HepG2 (cell line): ENCODE results near the gene CMIP. TPM values are rescaled to one million over a fixed set of nuclear protein-coding genes. Genes with fewer than 3 reads are reported as not detected.
A peak's percentile ranks its signal among the peaks of the same experiment; 100 is the strongest.

Source experiments
- AKAP8 ChIP-seq: sonication (generic); formaldehyde crosslinking; IDR thresholded peaks from 2 replicates; pipeline ENCODE4 v1.5.1; 2020; ENCODE audit warnings: mild to moderate bottlenecking, missing genetic modification reagents
- CREB1 ChIP-seq, 2 experiments: fragments of 450-650 bp in 1 of 2; IDR thresholded peaks; 2 replicates each; pipeline ENCODE4 v1.6.1; 2016 to 2017; ENCODE audit warnings: control low read depth in 1 of 2, mild to moderate bottlenecking in 1 of 2, missing compliant biosample characterization in 1 of 2, missing genetic modification characterization in 1 of 2
- HMG20B ChIP-seq: conservative IDR thresholded peaks from 2 replicates; pipeline ENCODE4 v1.6.1; 2016; ENCODE audit warnings: missing genetic modification reagents, missing compliant biosample characterization
- NRL ChIP-seq: sonication (generic); formaldehyde crosslinking; IDR thresholded peaks from 2 replicates; pipeline ENCODE4 v1.5.0; 2020; ENCODE audit warnings: missing genetic modification reagents, mild to moderate bottlenecking, moderate library complexity, borderline replicate concordance
- RXRB ChIP-seq: IDR thresholded peaks from 2 replicates; pipeline ENCODE4 v1.6.1; 2016; ENCODE audit warnings: borderline replicate concordance, missing genetic modification reagents, missing compliant biosample characterization
- SNAI1 ChIP-seq: sonication (generic); formaldehyde crosslinking; IDR thresholded peaks from 2 replicates; pipeline ENCODE4 v1.5.0; 2020; ENCODE audit warnings: mild to moderate bottlenecking, missing genetic modification reagents, borderline replicate concordance
- SRSF9 ChIP-seq: fragments of 200-400 bp; formaldehyde crosslinking; IDR thresholded peaks from 2 replicates; pipeline ENCODE4 v1.6.1; 2018; ENCODE audit warnings: borderline replicate concordance, mild to moderate bottlenecking, low read depth, low read length; ENCODE audit not compliant: insufficient read depth, poor library complexity, severe bottlenecking
- SUZ12 ChIP-seq: fragments of 150-350 bp; IDR thresholded peaks from 2 replicates; pipeline ENCODE4 v1.6.1; 2014; ENCODE audit warnings: low read depth, low read length
- ZBTB3 ChIP-seq: sonication (generic); formaldehyde crosslinking; IDR thresholded peaks from 2 replicates; pipeline ENCODE4 v1.4.0; 2020; ENCODE audit warnings: low read depth, mild to moderate bottlenecking, moderate library complexity, missing genetic modification reagents, borderline replicate concordance
- ZC3H13 ChIP-seq: sonication (generic); formaldehyde crosslinking; IDR thresholded peaks from 2 replicates; pipeline ENCODE4 v1.8.1; 2023; ENCODE audit warnings: mild to moderate bottlenecking, missing genetic modification reagents, moderate library complexity
- ZC3H4 ChIP-seq: sonication (generic); formaldehyde crosslinking; IDR thresholded peaks from 2 replicates; pipeline ENCODE4 v1.4.0; 2020; ENCODE audit warnings: missing genetic modification reagents, borderline replicate concordance
- ZFP82 ChIP-seq: sonication (generic); formaldehyde crosslinking; IDR thresholded peaks from 2 replicates; pipeline ENCODE4 v1.5.1; 2020; ENCODE audit warnings: mild to moderate bottlenecking, missing genetic modification reagents, borderline replicate concordance
- ZNF101 ChIP-seq: sonication (generic); formaldehyde crosslinking; IDR thresholded peaks from 2 replicates; pipeline ENCODE4 v1.4.0; 2020; ENCODE audit warnings: mild to moderate bottlenecking, low read depth, missing genetic modification reagents, borderline replicate concordance
- ZNF234 ChIP-seq: sonication (generic); formaldehyde crosslinking; conservative IDR thresholded peaks from 2 replicates; pipeline ENCODE4 v1.5.1; 2020; ENCODE audit warnings: mild to moderate bottlenecking, missing genetic modification reagents
- ZNF660 ChIP-seq: sonication (generic); formaldehyde crosslinking; IDR thresholded peaks from 2 replicates; pipeline ENCODE4 v1.5.1; 2020; ENCODE audit warnings: mild to moderate bottlenecking, low read depth, missing genetic modification reagents, borderline replicate concordance
- polyA plus RNA-seq, 8 experiments: library from polyadenylated mRNA; depleted of rRNA in 3 of 8; stranded (reverse) in 7 of 8; unstranded in 1 of 8; fragments of >200 nt; fragmentation: Illumina TruSeq in 4 of 8; extraction: Trizol in 4 of 8; gene quantifications; 2 replicates each; pipeline versions ENCODE4 v1.2.1 to v1.2.3, GENCODE V29; 2011 to 2016; ENCODE audit warnings: low read depth in 4 of 8, missing spikeins in 1 of 8, mixed read lengths in 1 of 8; ENCODE audit not compliant: insufficient read depth in 1 of 8
- total RNA-seq, 5 experiments: library from RNA; depleted of rRNA; stranded (reverse); fragments of >200 nt; fragmentation: Illumina TruSeq; extraction: Trizol; gene quantifications; 2 replicates each; pipeline ENCODE4 v1.2.3, GENCODE V29; 2016; ENCODE audit warnings: low read depth in 1 of 5
- TF ChIP-seq, protein P1 (sequence below): sonication (generic); formaldehyde crosslinking; IDR thresholded peaks from 2 replicates; pipeline ENCODE4 v1.4.0; 2020; ENCODE audit warnings: missing genetic modification reagents, borderline replicate concordance
- TF ChIP-seq, protein P2 (sequence below): sonication (generic); formaldehyde crosslinking; conservative IDR thresholded peaks from 2 replicates; pipeline ENCODE4 v1.4.0; 2020; ENCODE audit warnings: missing genetic modification reagents
- TF ChIP-seq, protein P3 (sequence below): sonication (generic); formaldehyde crosslinking; IDR thresholded peaks from 2 replicates; pipeline ENCODE4 v1.9.0; 2021; ENCODE audit warnings: missing genetic modification reagents, mild to moderate bottlenecking, borderline replicate concordance
- TF ChIP-seq, protein P4 (sequence below): sonication (generic); formaldehyde crosslinking; IDR thresholded peaks from 2 replicates; pipeline ENCODE4 v1.4.0; 2020; ENCODE audit warnings: mild to moderate bottlenecking, missing genetic modification reagents
- TF ChIP-seq, protein P5 (sequence below): sonication (generic); formaldehyde crosslinking; IDR thresholded peaks from 2 replicates; pipeline ENCODE4 v1.8.0; 2022; ENCODE audit warnings: missing genetic modification reagents, low read depth, mild to moderate bottlenecking, borderline replicate concordance

Gene CMIP
- total and polyA plus RNA-seq, 2 of the 13 experiments (the other 11 are each of a cell fraction or from before 2014, with no cell fraction given): 10.9 to 18.1 TPM

DNA sequence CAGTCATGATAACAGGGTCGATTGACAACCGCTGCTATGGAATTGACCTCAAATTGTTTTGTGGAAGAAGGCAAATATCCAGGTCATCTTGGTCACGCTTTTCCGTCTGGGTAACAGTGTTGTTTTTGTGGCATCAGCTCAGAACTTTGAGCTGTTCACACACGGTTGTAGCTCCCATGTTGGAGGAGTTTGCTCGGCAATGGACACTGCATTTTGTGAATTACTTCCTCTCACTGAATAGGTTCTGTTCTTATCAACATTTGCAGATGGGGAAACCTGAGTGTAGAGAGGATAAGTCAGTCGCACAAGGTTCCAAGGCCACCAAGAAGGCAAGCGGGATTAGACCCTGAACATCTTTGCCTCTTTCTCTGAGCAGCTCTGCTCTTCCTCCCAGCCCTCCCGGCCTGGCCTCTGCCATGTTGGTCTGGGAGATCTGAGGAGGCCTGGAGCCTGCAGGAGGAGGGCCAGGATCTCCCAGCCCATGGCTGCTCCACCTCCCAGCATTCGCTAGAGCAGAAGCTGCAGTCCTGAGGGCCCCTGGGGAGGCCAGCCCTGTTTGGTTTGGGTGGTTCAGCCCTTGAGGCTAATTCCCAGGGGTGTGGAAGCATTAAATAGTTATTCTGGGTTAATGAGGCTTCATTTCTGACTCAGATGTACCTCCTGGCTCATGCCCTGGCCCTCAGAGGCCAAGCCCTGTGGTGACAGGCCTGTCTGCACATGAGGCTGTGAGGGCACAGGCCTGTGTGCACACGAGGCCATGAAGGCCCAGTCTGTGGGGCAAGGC, 180.3 kb downstream of the CMIP start (continued):
- no peak for TF ChIP-seq CREB1 (IDR thresholded peaks at IDR 0.05)
- no peak for TF ChIP-seq CREB1 (CRISPR knock-in tag; IDR thresholded peaks at IDR 0.05)
- TF ChIP-seq ZFP82: no peak
- TF ChIP-seq ZNF101 (CRISPR knock-in tag): no peak
- TF ChIP-seq, protein P1, sequence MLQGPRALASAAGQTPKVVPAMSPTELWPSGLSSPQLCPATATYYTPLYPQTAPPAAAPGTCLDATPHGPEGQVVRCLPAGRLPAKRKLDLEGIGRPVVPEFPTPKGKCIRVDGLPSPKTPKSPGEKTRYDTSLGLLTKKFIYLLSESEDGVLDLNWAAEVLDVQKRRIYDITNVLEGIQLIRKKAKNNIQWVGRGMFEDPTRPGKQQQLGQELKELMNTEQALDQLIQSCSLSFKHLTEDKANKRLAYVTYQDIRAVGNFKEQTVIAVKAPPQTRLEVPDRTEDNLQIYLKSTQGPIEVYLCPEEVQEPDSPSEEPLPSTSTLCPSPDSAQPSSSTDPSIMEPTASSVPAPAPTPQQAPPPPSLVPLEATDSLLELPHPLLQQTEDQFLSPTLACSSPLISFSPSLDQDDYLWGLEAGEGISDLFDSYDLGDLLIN (CRISPR knock-in tag): no peak
- TF ChIP-seq, protein P2, sequence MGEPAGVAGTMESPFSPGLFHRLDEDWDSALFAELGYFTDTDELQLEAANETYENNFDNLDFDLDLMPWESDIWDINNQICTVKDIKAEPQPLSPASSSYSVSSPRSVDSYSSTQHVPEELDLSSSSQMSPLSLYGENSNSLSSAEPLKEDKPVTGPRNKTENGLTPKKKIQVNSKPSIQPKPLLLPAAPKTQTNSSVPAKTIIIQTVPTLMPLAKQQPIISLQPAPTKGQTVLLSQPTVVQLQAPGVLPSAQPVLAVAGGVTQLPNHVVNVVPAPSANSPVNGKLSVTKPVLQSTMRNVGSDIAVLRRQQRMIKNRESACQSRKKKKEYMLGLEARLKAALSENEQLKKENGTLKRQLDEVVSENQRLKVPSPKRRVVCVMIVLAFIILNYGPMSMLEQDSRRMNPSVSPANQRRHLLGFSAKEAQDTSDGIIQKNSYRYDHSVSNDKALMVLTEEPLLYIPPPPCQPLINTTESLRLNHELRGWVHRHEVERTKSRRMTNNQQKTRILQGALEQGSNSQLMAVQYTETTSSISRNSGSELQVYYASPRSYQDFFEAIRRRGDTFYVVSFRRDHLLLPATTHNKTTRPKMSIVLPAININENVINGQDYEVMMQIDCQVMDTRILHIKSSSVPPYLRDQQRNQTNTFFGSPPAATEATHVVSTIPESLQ (CRISPR knock-in tag): no peak
- no peak for TF ChIP-seq ZC3H4 (CRISPR knock-in tag)
- TF ChIP-seq, protein P3, sequence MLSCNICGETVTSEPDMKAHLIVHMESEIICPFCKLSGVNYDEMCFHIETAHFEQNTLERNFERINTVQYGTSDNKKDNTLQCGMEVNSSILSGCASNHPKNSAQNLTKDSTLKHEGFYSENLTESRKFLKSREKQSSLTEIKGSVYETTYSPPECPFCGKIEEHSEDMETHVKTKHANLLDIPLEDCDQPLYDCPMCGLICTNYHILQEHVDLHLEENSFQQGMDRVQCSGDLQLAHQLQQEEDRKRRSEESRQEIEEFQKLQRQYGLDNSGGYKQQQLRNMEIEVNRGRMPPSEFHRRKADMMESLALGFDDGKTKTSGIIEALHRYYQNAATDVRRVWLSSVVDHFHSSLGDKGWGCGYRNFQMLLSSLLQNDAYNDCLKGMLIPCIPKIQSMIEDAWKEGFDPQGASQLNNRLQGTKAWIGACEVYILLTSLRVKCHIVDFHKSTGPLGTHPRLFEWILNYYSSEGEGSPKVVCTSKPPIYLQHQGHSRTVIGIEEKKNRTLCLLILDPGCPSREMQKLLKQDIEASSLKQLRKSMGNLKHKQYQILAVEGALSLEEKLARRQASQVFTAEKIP (CRISPR knock-in tag): no peak
- TF ChIP-seq AKAP8 (CRISPR knock-in tag): 0 out of 2 replicates have a peak, but pooled peaks have one; percentile 20
- TF ChIP-seq, protein P4, sequence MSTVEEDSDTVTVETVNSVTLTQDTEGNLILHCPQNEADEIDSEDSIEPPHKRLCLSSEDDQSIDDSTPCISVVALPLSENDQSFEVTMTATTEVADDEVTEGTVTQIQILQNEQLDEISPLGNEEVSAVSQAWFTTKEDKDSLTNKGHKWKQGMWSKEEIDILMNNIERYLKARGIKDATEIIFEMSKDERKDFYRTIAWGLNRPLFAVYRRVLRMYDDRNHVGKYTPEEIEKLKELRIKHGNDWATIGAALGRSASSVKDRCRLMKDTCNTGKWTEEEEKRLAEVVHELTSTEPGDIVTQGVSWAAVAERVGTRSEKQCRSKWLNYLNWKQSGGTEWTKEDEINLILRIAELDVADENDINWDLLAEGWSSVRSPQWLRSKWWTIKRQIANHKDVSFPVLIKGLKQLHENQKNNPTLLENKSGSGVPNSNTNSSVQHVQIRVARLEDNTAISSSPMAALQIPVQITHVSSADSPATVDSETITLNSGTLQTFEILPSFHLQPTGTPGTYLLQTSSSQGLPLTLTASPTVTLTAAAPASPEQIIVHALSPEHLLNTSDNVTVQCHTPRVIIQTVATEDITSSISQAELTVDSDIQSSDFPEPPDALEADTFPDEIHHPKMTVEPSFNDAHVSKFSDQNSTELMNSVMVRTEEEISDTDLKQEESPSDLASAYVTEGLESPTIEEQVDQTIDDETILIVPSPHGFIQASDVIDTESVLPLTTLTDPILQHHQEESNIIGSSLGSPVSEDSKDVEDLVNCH (CRISPR knock-in tag): no peak
- TF ChIP-seq SUZ12: no peak
- TF ChIP-seq SNAI1 (CRISPR knock-in tag): no peak
- TF ChIP-seq ZBTB3 (CRISPR knock-in tag): no peak
- TF ChIP-seq SRSF9: no peak
- no peak for TF ChIP-seq HMG20B (CRISPR knock-in tag)
- TF ChIP-seq ZNF234 (CRISPR knock-in tag): no peak
- TF ChIP-seq ZNF660 (CRISPR knock-in tag): no peak
- TF ChIP-seq, protein P5, sequence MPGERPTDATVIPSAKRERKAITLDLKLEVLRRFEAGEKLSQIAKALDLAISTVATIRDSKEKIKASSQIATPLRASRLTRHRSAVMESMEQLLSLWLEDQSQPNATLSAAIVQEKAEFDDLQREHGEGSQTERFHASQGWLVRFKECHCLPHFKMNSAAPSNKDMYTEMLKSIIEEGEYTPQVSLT (CRISPR knock-in tag): no peak
- TF ChIP-seq NRL: no peak; the same call in 1 of the 2 replicates
- peak; percentile 78 for TF ChIP-seq RXRB
- no peak for TF ChIP-seq ZC3H13
